ENCODE data around the gene PRICKLE4. TPM values are rescaled to one million over a fixed set of nuclear protein-coding genes. Genes with fewer than 3 reads are reported as not detected.

The PRICKLE4 gene
- total and polyA plus RNA-seq, 2 experiments from 2014 or later, result 0.80 to 4.0 TPM

DNA sequence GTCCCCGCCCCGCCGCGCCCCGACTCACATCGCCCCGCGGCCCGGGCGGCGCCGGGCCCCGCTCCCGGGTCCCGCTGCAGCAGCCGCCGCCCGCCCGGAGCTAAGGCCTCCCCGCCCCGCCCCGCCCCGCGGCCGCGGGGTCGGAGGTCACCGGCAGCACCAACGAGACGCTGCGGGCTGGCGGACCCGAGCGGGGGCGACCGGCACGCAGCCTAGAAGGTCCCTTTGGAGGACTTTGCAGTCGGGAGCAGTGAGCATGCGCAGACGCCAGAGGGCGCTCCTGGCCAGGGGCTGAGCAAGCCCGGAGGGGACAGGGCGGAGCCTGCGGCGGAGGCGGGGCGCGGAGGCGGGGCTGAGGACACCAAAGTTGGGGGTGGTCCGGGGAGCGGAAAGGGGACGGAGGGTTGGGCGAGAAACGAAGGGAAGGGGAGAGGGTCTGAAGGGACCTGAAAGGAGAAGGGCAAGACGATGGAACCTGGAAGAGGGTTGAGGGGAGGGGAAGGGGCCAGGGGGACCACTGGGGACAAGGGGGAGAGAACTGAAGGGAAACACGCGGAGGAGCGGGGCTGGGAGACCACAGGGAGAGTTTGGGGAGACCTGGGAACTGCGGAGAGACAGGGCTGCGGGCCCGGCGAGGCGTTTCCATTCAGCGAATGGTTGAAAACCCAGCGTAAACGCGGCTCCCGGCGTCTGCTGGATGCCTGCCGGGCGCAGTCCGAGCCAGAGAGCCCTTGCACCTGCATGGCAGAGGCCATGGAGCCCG, 613 bp upstream of the PRICKLE4 start, which contains the start of gene FRS3:
TSS of gene FRS3 (minus strand) at position 113 of the 763 bp plus-strand sequence. CDS start 2,913 bp downstream, outside the sequence.
- 0% methylated on average over 15 of the region's 73 CpGs for WGBS (ENCODE audit: low lambda C conversion rate, missing lambda C conversion rate)
- Histone ChIP-seq H3K79me2 (peaks cover 11% of the 10 kb centered on the region), H3K4me3 (peak within 1 kb of the TSS; percentile 83), H4K20me1 (ENCODE audit: insufficient read depth, poor library complexity, severe bottlenecking) (no peaks in the 10 kb centered on the region), H2AFZ (peak within 1 kb of the TSS; percentile 86), H3K9me3 (ENCODE audit: low read depth) (no peaks in the 10 kb centered on the region), H3K27ac (peak within 1 kb of the TSS; percentile 67), H3K9me2 (replicated peaks; ENCODE audit: insufficient read depth) (no peaks in the 10 kb centered on the region), H3K4me2 (peak within 1 kb of the TSS; percentile 96), H3K4me1 (ENCODE audit: insufficient read depth) (peaks cover 18% of the 10 kb centered on the region), H3K27me3 (no peaks in the 10 kb centered on the region), H3K36me3 (replicated peaks; ENCODE audit: insufficient read depth, low read depth) (no peaks in the 10 kb centered on the region)
- TF ChIP-seq, protein P1, sequence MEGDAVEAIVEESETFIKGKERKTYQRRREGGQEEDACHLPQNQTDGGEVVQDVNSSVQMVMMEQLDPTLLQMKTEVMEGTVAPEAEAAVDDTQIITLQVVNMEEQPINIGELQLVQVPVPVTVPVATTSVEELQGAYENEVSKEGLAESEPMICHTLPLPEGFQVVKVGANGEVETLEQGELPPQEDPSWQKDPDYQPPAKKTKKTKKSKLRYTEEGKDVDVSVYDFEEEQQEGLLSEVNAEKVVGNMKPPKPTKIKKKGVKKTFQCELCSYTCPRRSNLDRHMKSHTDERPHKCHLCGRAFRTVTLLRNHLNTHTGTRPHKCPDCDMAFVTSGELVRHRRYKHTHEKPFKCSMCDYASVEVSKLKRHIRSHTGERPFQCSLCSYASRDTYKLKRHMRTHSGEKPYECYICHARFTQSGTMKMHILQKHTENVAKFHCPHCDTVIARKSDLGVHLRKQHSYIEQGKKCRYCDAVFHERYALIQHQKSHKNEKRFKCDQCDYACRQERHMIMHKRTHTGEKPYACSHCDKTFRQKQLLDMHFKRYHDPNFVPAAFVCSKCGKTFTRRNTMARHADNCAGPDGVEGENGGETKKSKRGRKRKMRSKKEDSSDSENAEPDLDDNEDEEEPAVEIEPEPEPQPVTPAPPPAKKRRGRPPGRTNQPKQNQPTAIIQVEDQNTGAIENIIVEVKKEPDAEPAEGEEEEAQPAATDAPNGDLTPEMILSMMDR (IDR thresholded peaks at IDR 0.05; ENCODE audit: poor library complexity), result peak; percentile 99
- no peak for TF ChIP-seq EZH2 (IDR thresholded peaks at IDR 0.05; ENCODE audit: borderline replicate concordance)
- peak; percentile 97 for DNase-seq (ENCODE audit: low spot score)

GRCh38 chr6:41781366-41781730, 766 bp downstream of the PRICKLE4 start:
- Histone ChIP-seq H3K79me2 (peaks cover 11% of the 10 kb centered on the region), H3K9me2 (replicated peaks; ENCODE audit: insufficient read depth) (no peaks in the 10 kb centered on the region), H3K27me3 (no peaks in the 10 kb centered on the region), H3K27ac (peak overlapping the region; percentile 67), H3K9me3 (ENCODE audit: low read depth) (no peaks in the 10 kb centered on the region), H3K36me3 (replicated peaks; ENCODE audit: insufficient read depth, low read depth) (no peaks in the 10 kb centered on the region), H4K20me1 (ENCODE audit: insufficient read depth, poor library complexity, severe bottlenecking) (no peaks in the 10 kb centered on the region), H3K4me1 (ENCODE audit: insufficient read depth) (peaks cover 21% of the 10 kb centered on the region), H3K4me3 (no peak overlapping the region), H2AFZ (no peak overlapping the region), H3K4me2 (peak overlapping the region; percentile 96)
- WGBS (ENCODE audit: low lambda C conversion rate, missing lambda C conversion rate), result 61% methylated on average over 3 of the region's 3 CpGs
- no peak for TF ChIP-seq EZH2 (IDR thresholded peaks at IDR 0.05; ENCODE audit: borderline replicate concordance)
- no peak for TF ChIP-seq EZH2phosphoT487 (IDR thresholded peaks at IDR 0.05; ENCODE audit: low read depth, severe bottlenecking, unreplicated experiment)
- TF ChIP-seq, protein P1 (IDR thresholded peaks at IDR 0.05; ENCODE audit: poor library complexity), result no peak
- DNase-seq (ENCODE audit: low spot score), result no peak

DNA sequence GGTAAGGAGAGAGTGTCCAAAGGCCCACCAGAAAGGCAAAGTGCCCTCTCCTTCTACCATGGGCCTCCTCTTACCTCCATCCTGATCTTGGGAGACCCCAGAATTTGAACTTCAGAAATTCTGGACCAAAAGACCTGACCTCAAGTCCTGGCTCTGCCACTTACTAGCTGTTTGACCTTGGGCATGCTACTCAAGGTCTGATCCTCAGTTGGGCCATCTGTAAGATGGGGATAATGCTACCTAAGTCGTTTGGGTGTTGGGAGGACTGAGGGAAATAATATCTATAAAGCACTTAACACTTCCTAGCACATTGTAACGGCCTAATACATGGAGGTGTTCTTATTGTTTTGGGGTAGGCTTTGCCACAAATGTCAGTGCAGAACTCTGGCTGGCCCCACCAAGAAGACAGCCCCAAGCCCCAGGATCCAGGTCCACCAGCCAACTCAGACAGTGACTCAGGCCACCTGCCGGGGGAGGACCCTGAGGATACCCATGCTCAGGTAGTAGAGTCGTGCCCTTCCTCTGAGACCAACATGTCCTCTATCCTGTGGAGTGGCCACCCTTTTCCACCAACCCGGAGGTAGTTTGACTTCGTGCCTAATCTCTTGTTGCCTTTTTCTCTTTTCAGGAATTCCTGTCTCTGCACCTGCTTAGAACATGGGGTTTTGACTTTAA, 2.7 kb downstream of the PRICKLE4 start:
- 84% methylated on average over 6 of the region's 6 CpGs for WGBS (ENCODE audit: low lambda C conversion rate, missing lambda C conversion rate)
- Histone ChIP-seq H4K20me1 (ENCODE audit: insufficient read depth, poor library complexity, severe bottlenecking) (no peaks in the 10 kb centered on the region), H3K36me3 (replicated peaks; ENCODE audit: insufficient read depth, low read depth) (no peaks in the 10 kb centered on the region), H3K4me1 (ENCODE audit: insufficient read depth) (peaks cover 21% of the 10 kb centered on the region), H3K27me3 (no peaks in the 10 kb centered on the region), H3K4me2 (no peak overlapping the region), H3K27ac (no peak overlapping the region), H3K9me2 (replicated peaks; ENCODE audit: insufficient read depth) (no peaks in the 10 kb centered on the region), H3K79me2 (peaks cover 14% of the 10 kb centered on the region), H3K9me3 (ENCODE audit: low read depth) (no peaks in the 10 kb centered on the region), H3K4me3 (no peak overlapping the region), H2AFZ (no peak overlapping the region)
- DNase-seq (ENCODE audit: low spot score), result no peak
- TF ChIP-seq, protein P1 (IDR thresholded peaks at IDR 0.05; ENCODE audit: poor library complexity), result no peak
- TF ChIP-seq EZH2phosphoT487 (IDR thresholded peaks at IDR 0.05; ENCODE audit: low read depth, severe bottlenecking, unreplicated experiment) (no peak), EZH2 (IDR thresholded peaks at IDR 0.05; ENCODE audit: borderline replicate concordance) (no peak)
